Activated CD4-positive, alpha-beta T cell treated with anti-CD3 and anti-CD28 coated beads, Interleukin-10, Interleukin-2, amounts not matched to agents 100 ng/mL and 50 ng/mL, durations not matched to agents 16 hours and 8 hours (primary cell): ENCODE results near the gene ROMO1.
"Not testable (repeated sequence)": the region's sequence is repeated elsewhere in the genome, so short reads cannot be mapped to it uniquely, and the experiment has no call there.

Experiments
- DNase-seq: peaks from one replicate; pipeline ENCODE4 v3.0.0-alpha.2; 2020

The ROMO1 gene

GRCh38 chr20:35681960-35682359 lies 17.2 kb upstream of the ROMO1 start:
- DNase-seq: no peak

GRCh38 chr20:35685368-35685767 lies 13.8 kb upstream of the ROMO1 start:
- DNase-seq: not testable (repeated sequence)

- DNase-seq: not testable (repeated sequence)
Measured at GRCh38 chr20:35686872-35687271, 12.3 kb upstream of the ROMO1 start.

GRCh38 chr20:35690265-35690664 lies 8.9 kb upstream of the ROMO1 start:
- no peak for DNase-seq

GRCh38 chr20:35695245-35695749 lies 3.9 kb upstream of the ROMO1 start:
- DNase-seq: no peak

GRCh38 chr20:35695978-35696377 lies 3.2 kb upstream of the ROMO1 start:
- no peak for DNase-seq

- no peak for DNase-seq
Measured at GRCh38 chr20:35697696-35698297, 1.4 kb upstream of the ROMO1 start.

- DNase-seq: no peak
Measured at GRCh38 chr20:35698298-35699126, 693 bp upstream of the ROMO1 start.

GRCh38 chr20:35699957-35700624 lies 886 bp downstream of the ROMO1 start:
- DNase-seq: no peak

GRCh38 chr20:35700625-35701148 lies 1.5 kb downstream of the ROMO1 start:
- no peak for DNase-seq

GRCh38 chr20:35702051-35702823 lies 3.0 kb downstream of the ROMO1 start:
- DNase-seq: no peak

- no peak for DNase-seq
Measured at GRCh38 chr20:35702824-35703695, 3.9 kb downstream of the ROMO1 start.

- no peak for DNase-seq
Measured at GRCh38 chr20:35704514-35705261, 5.5 kb downstream of the ROMO1 start.

- DNase-seq: not testable (repeated sequence)
Measured at GRCh38 chr20:35705894-35706293, 6.7 kb downstream of the ROMO1 start.

GRCh38 chr20:35706591-35707529 lies 7.7 kb downstream of the ROMO1 start:
- DNase-seq: not testable (repeated sequence)

- no peak for DNase-seq
Measured at GRCh38 chr20:35708502-35708901, 9.3 kb downstream of the ROMO1 start.

GRCh38 chr20:35709259-35709658 lies 10.1 kb downstream of the ROMO1 start:
- DNase-seq: no peak

GRCh38 chr20:35710039-35710438 lies 10.8 kb downstream of the ROMO1 start:
- DNase-seq: no peak

- DNase-seq: no peak
Measured at GRCh38 chr20:35710884-35711587, 11.8 kb downstream of the ROMO1 start.
